Omental fat pad (tissue), 4 donors: ENCODE measurements around the gene TSGA10IP. TPM values are rescaled to one million over a fixed set of nuclear protein-coding genes. Genes with fewer than 3 reads are reported as not detected.

Experiments
- ATAC-seq: fragments of 150-250 bp; one replicate; pipeline ENCODE4 v1.9.1; 2016; ENCODE audit warnings: mild to moderate bottlenecking, moderate library complexity; ENCODE audit not compliant: low FRiP score
- DNase-seq: peaks from one replicate; pipeline ENCODE4 v3.0.0-alpha.2; 2019; ENCODE audit warnings: low spot score
- total RNA-seq, 4 donors: library from RNA; depleted of rRNA; stranded (reverse); fragments of >200 nt; gene quantifications; one replicate each; pipeline ENCODE4 v1.1.0, GENCODE V29; 2016
- TF ChIP-seq, protein P1 (sequence below), 3 donors: fragments of 450-650 bp; IDR thresholded peaks; one replicate each; pipeline ENCODE4 v1.5.1; 2016 to 2017; ENCODE audit warnings: antibody characterized with exemption in 3 of 3, mild to moderate bottlenecking in 3 of 3, moderate library complexity in 2 of 3

TSGA10IP gene
- under 1 TPM in 1 of 4 donors, not detected in 3; 0.24 TPM for total RNA-seq

DNA sequence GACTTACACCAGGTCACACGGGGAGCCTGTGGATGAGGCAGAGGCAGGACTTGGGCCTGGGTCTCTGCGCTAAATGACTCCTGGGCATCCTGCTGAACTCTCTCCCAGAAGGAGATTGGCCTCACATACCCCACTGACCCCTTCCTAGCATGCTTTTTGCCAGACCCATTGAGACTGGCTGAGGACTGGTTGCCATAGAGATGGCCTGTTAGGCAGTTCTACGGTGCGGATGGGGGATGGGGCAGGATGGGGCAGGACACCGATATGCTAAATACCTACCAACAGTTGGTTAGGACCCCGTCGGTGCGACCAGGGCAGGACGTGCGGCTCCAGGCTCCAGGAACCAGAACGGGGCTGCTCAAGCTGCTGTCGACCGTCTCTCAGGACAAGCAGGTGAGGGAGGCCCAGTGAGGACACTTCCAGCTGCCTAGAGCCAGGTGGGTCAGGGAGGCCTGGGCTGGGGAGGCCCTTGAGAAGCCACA, at the start of gene TSGA10IP:
TSS of gene TSGA10IP (plus strand) at position 51 of the 482 bp plus-strand sequence. CDS start at position 247, 196 bp downstream.
- ATAC-seq = no peak
- TF ChIP-seq, protein P1, sequence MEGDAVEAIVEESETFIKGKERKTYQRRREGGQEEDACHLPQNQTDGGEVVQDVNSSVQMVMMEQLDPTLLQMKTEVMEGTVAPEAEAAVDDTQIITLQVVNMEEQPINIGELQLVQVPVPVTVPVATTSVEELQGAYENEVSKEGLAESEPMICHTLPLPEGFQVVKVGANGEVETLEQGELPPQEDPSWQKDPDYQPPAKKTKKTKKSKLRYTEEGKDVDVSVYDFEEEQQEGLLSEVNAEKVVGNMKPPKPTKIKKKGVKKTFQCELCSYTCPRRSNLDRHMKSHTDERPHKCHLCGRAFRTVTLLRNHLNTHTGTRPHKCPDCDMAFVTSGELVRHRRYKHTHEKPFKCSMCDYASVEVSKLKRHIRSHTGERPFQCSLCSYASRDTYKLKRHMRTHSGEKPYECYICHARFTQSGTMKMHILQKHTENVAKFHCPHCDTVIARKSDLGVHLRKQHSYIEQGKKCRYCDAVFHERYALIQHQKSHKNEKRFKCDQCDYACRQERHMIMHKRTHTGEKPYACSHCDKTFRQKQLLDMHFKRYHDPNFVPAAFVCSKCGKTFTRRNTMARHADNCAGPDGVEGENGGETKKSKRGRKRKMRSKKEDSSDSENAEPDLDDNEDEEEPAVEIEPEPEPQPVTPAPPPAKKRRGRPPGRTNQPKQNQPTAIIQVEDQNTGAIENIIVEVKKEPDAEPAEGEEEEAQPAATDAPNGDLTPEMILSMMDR (IDR thresholded peaks at IDR 0.05) = no peak
- DNase-seq = no peak

DNA sequence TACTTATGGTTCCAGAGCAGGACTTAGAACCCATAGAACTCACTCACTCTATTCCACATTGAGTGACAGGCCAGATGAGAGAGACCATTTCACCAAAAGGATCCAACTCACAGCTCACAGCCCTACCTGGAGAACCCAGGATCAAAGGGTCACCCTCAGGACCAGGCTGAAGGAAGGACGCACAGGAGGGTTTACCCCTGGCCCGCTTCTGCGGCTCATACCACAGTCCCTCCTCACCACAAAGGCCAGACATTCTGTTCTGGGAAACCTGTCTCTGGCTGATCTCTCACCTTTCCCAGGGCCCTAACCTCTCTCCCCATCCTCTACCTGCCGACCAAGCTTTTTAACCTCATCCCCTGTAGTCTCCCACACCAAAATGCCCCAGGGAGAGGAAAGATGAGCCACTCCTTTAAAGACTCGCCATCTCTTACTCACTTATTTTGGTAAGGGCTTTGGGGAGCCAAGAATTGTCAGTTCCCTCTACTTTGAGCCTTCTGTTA, 49.7 kb upstream of the TSGA10IP start:
- TF ChIP-seq, protein P1 (IDR thresholded peaks at IDR 0.05) = no peak
- ATAC-seq (no peak), DNase-seq (no peak)

DNA sequence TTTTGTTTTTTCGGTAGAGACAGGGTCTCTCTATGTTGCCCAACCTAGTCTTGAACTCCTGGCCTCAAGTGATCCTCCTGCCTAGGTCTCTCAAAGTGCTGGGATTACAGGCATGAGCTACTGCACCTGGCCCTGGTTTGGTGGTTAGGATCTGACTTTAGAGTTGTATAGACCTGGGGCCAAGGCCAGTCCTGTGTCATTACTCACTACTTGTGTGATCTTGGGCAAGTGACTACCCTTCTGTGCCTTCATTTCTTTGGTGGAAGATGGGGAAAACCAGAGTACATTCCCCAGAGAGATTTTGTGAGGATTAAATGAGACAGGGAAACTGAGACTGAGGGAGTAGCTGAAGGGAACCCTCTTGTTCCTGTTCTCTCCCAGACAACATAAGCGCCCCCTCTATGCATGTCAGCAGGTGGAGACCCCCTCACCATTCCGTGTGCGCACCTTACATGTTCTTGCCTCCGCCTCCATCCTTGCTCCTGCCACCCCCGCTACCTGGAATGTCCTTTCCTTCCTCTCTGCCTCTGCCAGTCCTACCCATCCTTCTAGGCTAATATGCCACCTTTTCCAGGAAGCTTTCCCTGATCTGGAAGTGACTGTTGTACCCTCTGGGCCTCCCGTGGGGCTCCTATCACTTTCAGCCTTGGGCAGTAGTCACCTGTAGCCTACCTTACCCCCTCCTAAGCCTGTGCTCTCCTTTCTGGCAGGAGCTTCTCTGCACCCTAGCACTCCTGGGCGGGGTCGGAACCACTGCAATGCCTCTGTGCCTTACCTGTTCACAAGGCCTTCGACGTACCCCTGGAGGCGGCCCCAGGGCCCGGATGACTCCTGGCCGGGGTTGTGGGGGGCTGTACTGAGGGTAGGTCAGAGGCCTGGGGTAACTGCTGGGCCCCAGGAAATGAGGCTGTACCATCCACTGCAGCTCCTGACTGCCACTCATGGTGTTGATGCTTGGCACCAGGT, 49.0 kb upstream of the TSGA10IP start:
- DNase-seq = no peak

DNA sequence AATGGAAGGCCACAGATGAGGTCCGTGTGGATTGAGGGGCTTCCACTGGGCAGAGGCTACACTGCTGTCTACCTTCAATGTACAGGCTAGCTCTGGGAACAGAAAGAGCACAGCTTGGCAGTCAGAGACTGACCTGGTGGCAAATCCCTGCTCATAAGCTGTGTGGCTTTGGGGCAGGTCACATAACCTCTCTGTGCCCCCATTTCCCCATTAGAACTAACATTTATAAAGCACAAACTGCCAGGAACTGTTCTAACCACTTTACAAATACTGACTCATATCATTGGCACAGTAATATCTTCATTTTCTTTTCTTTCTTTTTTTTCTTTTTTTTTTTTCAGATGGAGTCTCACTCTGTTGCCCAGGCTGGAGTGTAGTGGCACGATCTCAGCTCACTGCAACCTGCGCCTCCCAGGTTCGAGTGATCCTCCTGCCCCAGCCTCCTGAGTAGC, 48.2 kb upstream of the TSGA10IP start:
- TF ChIP-seq, protein P1 (IDR thresholded peaks at IDR 0.05) = no peak
- DNase-seq (no peak), ATAC-seq (no peak)

More for the DNA sequence above, 49.0 kb upstream of the TSGA10IP start:
- ATAC-seq = no peak
- TF ChIP-seq, protein P1 (IDR thresholded peaks at IDR 0.05) = no peak

DNA sequence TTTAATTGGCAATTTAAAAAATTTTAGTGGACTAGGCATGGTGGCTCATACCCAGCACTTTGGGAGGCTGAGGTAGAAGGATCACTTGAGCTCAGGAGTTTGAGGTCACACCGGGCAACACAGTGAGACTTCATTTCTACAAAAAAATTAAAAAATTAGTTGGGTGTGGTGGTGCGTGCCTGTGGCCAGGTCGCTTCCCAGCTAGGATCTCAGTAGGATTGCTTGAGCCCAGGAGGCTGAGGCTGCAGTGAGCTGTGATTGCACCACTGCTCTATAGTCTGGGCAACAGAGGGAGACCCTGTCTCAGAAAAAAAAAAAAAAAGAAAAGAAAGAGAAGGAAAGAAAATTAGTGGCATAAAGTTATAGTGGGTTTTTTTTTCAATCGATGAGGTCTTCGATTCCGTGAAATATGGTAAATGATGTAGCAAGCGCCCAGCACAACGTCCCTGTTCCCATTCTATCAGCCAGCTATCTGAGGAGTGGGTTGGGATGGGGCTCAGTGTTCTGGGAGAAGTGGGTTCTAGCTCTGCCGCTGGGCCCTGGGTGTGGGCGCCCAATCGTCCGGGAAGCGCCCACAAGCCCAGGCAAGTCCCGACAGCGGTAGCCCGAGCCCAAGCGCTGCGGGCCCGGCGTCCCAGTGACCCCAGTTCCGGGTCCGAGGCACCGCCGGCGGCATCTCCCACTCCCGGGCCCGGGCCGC, 46.5 kb upstream of the TSGA10IP start:
- ATAC-seq (no peak), DNase-seq (no peak)
- TF ChIP-seq, protein P1 (IDR thresholded peaks at IDR 0.05) = no peak

DNA sequence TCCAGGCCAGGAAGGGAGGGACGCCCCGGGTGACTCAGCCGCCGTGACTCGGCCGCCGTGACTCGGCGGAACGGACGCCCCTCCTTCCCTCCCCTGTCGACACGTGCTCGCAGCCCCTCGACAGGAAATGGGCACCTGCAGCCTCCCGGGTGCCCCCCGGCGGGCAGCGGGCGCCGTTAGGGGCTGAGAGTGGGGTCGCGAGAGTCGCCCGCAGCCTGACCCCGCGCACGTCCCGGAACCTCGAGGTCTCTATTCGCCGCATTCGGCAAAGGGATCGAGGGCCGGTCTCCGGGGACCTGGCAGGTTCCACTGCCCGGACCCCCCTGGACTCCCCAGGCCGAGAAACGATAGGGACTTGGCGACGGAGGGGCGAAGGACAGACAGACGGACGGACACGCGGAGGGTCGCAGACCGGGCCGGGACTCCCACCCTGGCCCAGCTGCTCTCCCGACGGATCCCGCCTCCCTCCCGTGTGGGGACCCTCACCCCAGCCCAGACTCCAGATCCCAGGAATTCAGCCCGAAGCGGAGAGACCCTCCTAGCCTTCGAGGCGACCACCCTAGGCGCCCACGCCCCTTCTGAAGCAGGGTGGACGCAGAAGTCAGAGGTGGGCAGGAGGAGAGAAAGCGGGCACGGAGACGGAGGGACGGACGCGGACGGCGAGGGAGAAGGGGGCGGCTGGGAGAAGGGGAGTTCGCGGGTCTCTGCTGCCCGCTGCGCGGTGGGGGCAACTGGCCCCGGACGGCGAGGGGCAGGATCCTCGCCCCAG, 45.7 kb upstream of the TSGA10IP start:
- ATAC-seq (peak; percentile 44), DNase-seq (no peak)
- TF ChIP-seq, protein P1 (IDR thresholded peaks at IDR 0.05) = no peak
